PC-9 (cell line): Measurements from ENCODE around the gene GAN. TPM values are rescaled to one million over a fixed set of nuclear protein-coding genes. Genes with fewer than 3 reads are reported as not detected.

ENCODE experiments used
- BruUV-seq: library from RNA; stranded (reverse); fragments of 400-500 nt; replicated peaks from 2 replicates; lab custom pipeline; 2021; lab: Mats Ljungman, UMichigan
- CTCF ChIA-PET: fragments of 300-600 bp; sonication (Branson Sonifier 250); formaldehyde crosslinking; loops from one replicate; lab custom pipeline; 2022; ENCODE audit warnings: antibody characterized with exemption; lab: Charles Lee
- POLR2A ChIA-PET: fragments of 300-600 bp; sonication (Branson Sonifier 250); formaldehyde crosslinking; loops from one replicate; lab custom pipeline; 2022; ENCODE audit warnings: antibody characterized with exemption; ENCODE audit not compliant: unreplicated experiment; lab: Charles Lee
- DNase-seq, 2 experiments: peaks; one replicate each; pipeline versions ENCODE4 v3.0.0 to v3.0.0-alpha.2; 2015 to 2022; ENCODE audit warnings: mixed read lengths in 1 of 2
- H2AFZ ChIP-seq: fragments of 200-600 bp; sonication (generic); 2 replicates; pipeline ENCODE4 v1.8.1; 2017; ENCODE audit warnings: antibody characterized with exemption
- H3F3A ChIP-seq: fragments of 200-600 bp; sonication (generic); 2 replicates; pipeline ENCODE4 v1.8.1; 2017; ENCODE audit warnings: antibody characterized with exemption, mild to moderate bottlenecking, low read depth; ENCODE audit not compliant: insufficient read depth
- H3K27ac ChIP-seq: fragments of 200-600 bp; sonication (generic); 2 replicates; pipeline ENCODE4 v1.6.1; 2016; ENCODE audit warnings: mixed run types
- H3K27me3 ChIP-seq: fragments of 200-600 bp; sonication (generic); 2 replicates; pipeline ENCODE4 v1.6.1; 2016; ENCODE audit warnings: low read depth, mixed run types; ENCODE audit not compliant: insufficient read depth
- H3K36me3 ChIP-seq: fragments of 200-600 bp; sonication (generic); 2 replicates; pipeline ENCODE4 v1.6.1; 2016; ENCODE audit warnings: low read depth, mixed run types
- H3K4me1 ChIP-seq: fragments of 200-600 bp; sonication (generic); replicated peaks from 2 replicates; pipeline ENCODE4 v1.6.1; 2016; ENCODE audit warnings: mixed run types; ENCODE audit not compliant: insufficient read depth
- H3K4me2 ChIP-seq: fragments of 200-600 bp; sonication (generic); 2 replicates; pipeline ENCODE4 v1.6.1; 2017; ENCODE audit warnings: mixed run types
- H3K4me3 ChIP-seq: fragments of 200-600 bp; sonication (generic); 2 replicates; pipeline ENCODE4 v1.6.1; 2016; ENCODE audit warnings: mixed run types
- H3K79me2 ChIP-seq: fragments of 200-600 bp; sonication (generic); 2 replicates; pipeline ENCODE4 v1.6.1; 2017; ENCODE audit warnings: low read depth, mixed run types
- H3K9me2 ChIP-seq: fragments of 200-600 bp; sonication (generic); 2 replicates; pipeline ENCODE4 v1.8.1; 2017; ENCODE audit warnings: mild to moderate bottlenecking; ENCODE audit not compliant: insufficient read depth
- H3K9me3 ChIP-seq: fragments of 200-600 bp; sonication (generic); 2 replicates; pipeline ENCODE4 v1.8.1; 2016; ENCODE audit warnings: low read depth; ENCODE audit not compliant: insufficient read depth
- H4K20me1 ChIP-seq: fragments of 200-600 bp; sonication (generic); 2 replicates; pipeline ENCODE4 v1.8.1; 2017; ENCODE audit not compliant: insufficient read depth
- CTCF ChIP-seq: fragments of 200-600 bp; sonication (generic); conservative IDR thresholded peaks from 2 replicates; pipeline ENCODE4 v1.6.1; 2017; ENCODE audit warnings: mixed run types, antibody characterized with exemption, mild to moderate bottlenecking, moderate library complexity
- EZH2 ChIP-seq: fragments of 200-600 bp; sonication (generic); IDR thresholded peaks from 2 replicates; pipeline ENCODE4 v1.8.0; 2017; ENCODE audit warnings: antibody characterized with exemption, low read depth
- intact Hi-C: fragments of 100-400 bp; cut with micrococcal nuclease; formaldehyde crosslinking; loops from one replicate; pipeline ENCODE4 v1.10.0; 2022; ENCODE audit not compliant: unreplicated experiment
- total RNA-seq: library from RNA; stranded (reverse); gene quantifications from 2 replicates; pipeline ENCODE4 v1.2.3, GENCODE V29; 2021

Gene GAN
- total RNA-seq, 1 experiment from 2014 or later = 11.9 TPM

GRCh38 chr16:81310045-81310644 lies 4.6 kb upstream of the GAN start:
- Histone ChIP-seq H3K4me1 (peaks cover 13% of the 10 kb centered on the region), H4K20me1 (0 out of 2 replicates have a peak, but pooled peaks cover under 1% of the 10 kb centered on the region), H3F3A (no peaks in the 10 kb centered on the region; the same call in 1 of the 2 replicates), H2AFZ (no peak overlapping the region), H3K4me2 (no peak overlapping the region), H3K4me3 (no peak overlapping the region), H3K79me2 (peaks cover 25% of the 10 kb centered on the region), H3K36me3 (no peaks in the 10 kb centered on the region), H3K9me3 (no peaks in the 10 kb centered on the region), H3K9me2 (no peaks in the 10 kb centered on the region), H3K27ac (no peak overlapping the region), H3K27me3 (no peaks in the 10 kb centered on the region)
- intact Hi-C loops = loop anchor here (10.0 kb wide), 1 partner anchor 235 kb away; the partner anchor contains the start of gene C16orf46
- TF ChIP-seq EZH2 = no peak
- no peak for TF ChIP-seq CTCF
- no TSS peak for BruUV-seq
- POLR2A ChIA-PET = no interaction called here
- CTCF ChIA-PET = no interaction called here
- no peak for DNase-seq

- TF ChIP-seq CTCF (no peak), EZH2 (no peak)
- POLR2A ChIA-PET = no interaction called here
These were observed 3.0 kb upstream of the GAN start for GRCh38 chr16:81311762-81312161.

GRCh38 chr16:81313701-81314602 lies 810 bp upstream of the GAN start:
- no peaks in the 10 kb centered on the region for H3K27me3 ChIP-seq
- H3K4me2 ChIP-seq = peak overlapping the region; percentile 87
- H3K79me2 ChIP-seq = peaks cover 61% of the 10 kb centered on the region
- peak overlapping the region; percentile 91 for H2AFZ ChIP-seq
- ChIA-PET CTCF (no interaction called here), POLR2A (interaction anchor here (0.7 to 1.0 kb wide), 3 partner anchors 19 to 237 kb away, joined by 3 to 5 read pairs (median 5); partner anchors contain the start of gene C16orf46)
- TSS peak; percentile 72 for BruUV-seq
- peaks cover 37% of the 10 kb centered on the region for H3K4me1 ChIP-seq
- H3F3A ChIP-seq = 0 out of 2 replicates have a peak, but pooled peaks cover 14% of the 10 kb centered on the region
- H3K9me3 ChIP-seq = no peaks in the 10 kb centered on the region
- 0 out of 2 replicates have a peak, but pooled peaks cover 10% of the 10 kb centered on the region for H4K20me1 ChIP-seq
- TF ChIP-seq EZH2 (no peak), CTCF (no peak)
- intact Hi-C loops = loop anchor here (1.0 to 10.0 kb wide), 4 partner anchors 37 to 279 kb away; partner anchors contain the start of genes ATMIN and C16orf46
- H3K27ac ChIP-seq = no peak overlapping the region
- no peak for DNase-seq
- H3K36me3 ChIP-seq = no peaks in the 10 kb centered on the region
- H3K4me3 ChIP-seq = peak overlapping the region; percentile 67
- no peaks in the 10 kb centered on the region for H3K9me2 ChIP-seq

More at GRCh38 chr16:81311762-81312161, 3.0 kb upstream of the GAN start:
- Histone ChIP-seq H3K4me1 (peaks cover 23% of the 10 kb centered on the region), H3K9me3 (no peaks in the 10 kb centered on the region), H3K27ac (no peak overlapping the region), H3K79me2 (peaks cover 40% of the 10 kb centered on the region), H3K4me2 (no peak overlapping the region), H3K27me3 (no peaks in the 10 kb centered on the region), H3K36me3 (no peaks in the 10 kb centered on the region), H4K20me1 (no peaks in the 10 kb centered on the region), H3K9me2 (no peaks in the 10 kb centered on the region), H2AFZ (no peak overlapping the region), H3F3A (peaks cover 2% of the 10 kb centered on the region; the same call in 1 of the 2 replicates), H3K4me3 (no peak overlapping the region)
- BruUV-seq = no TSS peak
- intact Hi-C loops = loop anchor here (10.0 kb wide), 1 partner anchor 237 kb away; the partner anchor contains the start of gene C16orf46
- CTCF ChIA-PET = no interaction called here
- no peak for DNase-seq
